Mesodermal cell (in vitro differentiated cells): Measurements from ENCODE around the gene ARMCX2. TPM values are rescaled to one million over a fixed set of nuclear protein-coding genes. Genes with fewer than 3 reads are reported as not detected.
A peak's percentile ranks its signal among the peaks of the same experiment; 100 is the strongest.

ENCODE experiments used
- H3K27ac ChIP-seq: 2 replicates; pipeline ENCODE4 v1.7.0; 2013; ENCODE audit warnings: mild to moderate bottlenecking, low read depth, low read length, moderate library complexity; ENCODE audit not compliant: severe bottlenecking
- H3K36me3 ChIP-seq: 2 replicates; pipeline ENCODE4 v1.7.1; 2013; ENCODE audit warnings: mild to moderate bottlenecking, low read length, moderate library complexity; ENCODE audit not compliant: control insufficient read depth, insufficient read depth
- H3K4me1 ChIP-seq: one replicate; pipeline ENCODE4 v1.7.1; 2013; ENCODE audit warnings: mild to moderate bottlenecking, low read length; ENCODE audit not compliant: insufficient read depth, control insufficient read depth, poor library complexity, severe bottlenecking
- H3K4me3 ChIP-seq: 2 replicates; pipeline ENCODE4 v1.7.0; 2013; ENCODE audit warnings: low read length, control low read depth, mild to moderate bottlenecking; ENCODE audit not compliant: insufficient read depth, poor library complexity, severe bottlenecking; ENCODE audit errors: extremely low read depth
- H3K9me3 ChIP-seq: 2 replicates; pipeline ENCODE4 v1.7.1; 2013; ENCODE audit warnings: mild to moderate bottlenecking, low read length, moderate library complexity; ENCODE audit not compliant: control insufficient read depth
- WGBS, 2 experiments: methylation state at CpG; one replicate each; pipeline ENCODE4 v1.1.5; 2013; ENCODE audit warnings: missing lambda C conversion rate in 2 of 2; ENCODE audit not compliant: insufficient coverage in 2 of 2; 5-methylcytosine and 5-hydroxymethylcytosine counted together
- polyA plus RNA-seq, 2 experiments: library from polyadenylated mRNA; stranded (reverse); fragments of 50-300 nt; gene quantifications; one replicate each; pipeline ENCODE4 v1.2.3, GENCODE V29; 2013

ARMCX2 gene
- polyA plus RNA-seq (2013, experiment 1 of 2), result 148 TPM
- 135 TPM for polyA plus RNA-seq (2013, experiment 2 of 2)

- Histone ChIP-seq H3K27ac (peak within 1 kb of the TSS; percentile 53), H3K4me3 (peak within 1 kb of the TSS; percentile 58), H3K9me3 (no peaks in the 10 kb centered on the region), H3K4me1 (peaks cover 7% of the 10 kb centered on the region), H3K36me3 (peaks cover 22% of the 10 kb centered on the region)
- WGBS, 2 experiments, result 0 to 7% methylated on average over 3 of the region's 22 CpGs
Measured at GRCh38 chrX:101659601-101660063, at the start of gene ARMCX2. TSS of gene ARMCX2 (minus strand) at chrX:101659850. CDS start at chrX:101657588, 2,262 bp downstream.

- H3K36me3 ChIP-seq, result no peaks in the 10 kb centered on the region
- H3K27ac ChIP-seq, result no peak overlapping the region
- H3K4me1 ChIP-seq, result no peaks in the 10 kb centered on the region
- no peak overlapping the region for H3K4me3 ChIP-seq
- H3K9me3 ChIP-seq, result no peaks in the 10 kb centered on the region
- no CpG with 5 or more reads among the region's 3 CpGs for WGBS, 2 experiments
Measured at GRCh38 chrX:101709384-101709783, 49.7 kb upstream of the ARMCX2 start.

GRCh38 chrX:101708163-101708562 lies 48.5 kb upstream of the ARMCX2 start:
- no peaks in the 10 kb centered on the region for H3K9me3 ChIP-seq
- no peaks in the 10 kb centered on the region for H3K4me1 ChIP-seq
- H3K4me3 ChIP-seq, result no peak overlapping the region
- no peaks in the 10 kb centered on the region for H3K36me3 ChIP-seq
- WGBS, 2 experiments, result 80% methylated on average over 1 of the region's 3 CpGs; no CpG with 5 or more reads in 1 of the 2 experiments
- no peak overlapping the region for H3K27ac ChIP-seq

- no CpG with 5 or more reads among the region's 4 CpGs for WGBS, 2 experiments
- no peaks in the 10 kb centered on the region for H3K4me1 ChIP-seq
Measured at GRCh38 chrX:101693476-101693875, 33.8 kb upstream of the ARMCX2 start.

GRCh38 chrX:101691835-101692234 lies 32.2 kb upstream of the ARMCX2 start:
- WGBS, 2 experiments, result 83% methylated on average over 1 of the region's 1 CpG; no CpG with 5 or more reads in 1 of the 2 experiments
- peaks cover 2% of the 10 kb centered on the region for H3K4me1 ChIP-seq
- H3K27ac ChIP-seq, result no peak overlapping the region
- no peaks in the 10 kb centered on the region for H3K36me3 ChIP-seq
- H3K9me3 ChIP-seq, result no peaks in the 10 kb centered on the region
- H3K4me3 ChIP-seq, result no peak overlapping the region

More at GRCh38 chrX:101693476-101693875, 33.8 kb upstream of the ARMCX2 start:
- Histone ChIP-seq H3K27ac (no peak overlapping the region), H3K9me3 (no peaks in the 10 kb centered on the region), H3K4me3 (no peak overlapping the region), H3K36me3 (no peaks in the 10 kb centered on the region)

- Histone ChIP-seq H3K9me3 (no peaks in the 10 kb centered on the region), H3K4me3 (no peak overlapping the region), H3K36me3 (no peaks in the 10 kb centered on the region), H3K4me1 (peaks cover 8% of the 10 kb centered on the region), H3K27ac (no peak overlapping the region)
- 33% methylated on average over 1 of the region's 2 CpGs; no CpG with 5 or more reads in 1 of the 2 experiments for WGBS, 2 experiments
Measured at GRCh38 chrX:101686574-101686973, 26.9 kb upstream of the ARMCX2 start.

GRCh38 chrX:101685923-101686322 lies 26.3 kb upstream of the ARMCX2 start:
- Histone ChIP-seq H3K4me1 (peaks cover 8% of the 10 kb centered on the region), H3K9me3 (no peaks in the 10 kb centered on the region), H3K27ac (peak overlapping the region; percentile 29), H3K36me3 (no peaks in the 10 kb centered on the region), H3K4me3 (no peak overlapping the region)

- H3K36me3 ChIP-seq, result no peaks in the 10 kb centered on the region
- H3K4me3 ChIP-seq, result no peak overlapping the region
- H3K9me3 ChIP-seq, result no peaks in the 10 kb centered on the region
- H3K4me1 ChIP-seq, result peaks cover 6% of the 10 kb centered on the region
- H3K27ac ChIP-seq, result peak overlapping the region; percentile 66
- no CpG with 5 or more reads among the region's 2 CpGs for WGBS, 2 experiments
Measured at GRCh38 chrX:101682723-101683122, 23.1 kb upstream of the ARMCX2 start.

- no CpG with 5 or more reads among the region's 1 CpG for WGBS, 2 experiments
- H3K4me1 ChIP-seq, result peaks cover 3% of the 10 kb centered on the region
Measured at GRCh38 chrX:101677028-101677427, 17.4 kb upstream of the ARMCX2 start.

GRCh38 chrX:101676571-101676970 lies 16.9 kb upstream of the ARMCX2 start:
- Histone ChIP-seq H3K4me1 (no peaks in the 10 kb centered on the region), H3K4me3 (no peak overlapping the region), H3K27ac (no peak overlapping the region), H3K36me3 (no peaks in the 10 kb centered on the region), H3K9me3 (no peaks in the 10 kb centered on the region)
- 79% methylated on average over 2 of the region's 3 CpGs; no CpG with 5 or more reads in 1 of the 2 experiments for WGBS, 2 experiments

More at GRCh38 chrX:101677028-101677427, 17.4 kb upstream of the ARMCX2 start:
- Histone ChIP-seq H3K4me3 (no peak overlapping the region), H3K27ac (no peak overlapping the region), H3K36me3 (no peaks in the 10 kb centered on the region), H3K9me3 (no peaks in the 10 kb centered on the region)

- no peak overlapping the region for H3K27ac ChIP-seq
- H3K4me1 ChIP-seq, result peaks cover 4% of the 10 kb centered on the region
- WGBS, 2 experiments, result no CpG with 5 or more reads among the region's 2 CpGs
- H3K9me3 ChIP-seq, result no peaks in the 10 kb centered on the region
- no peaks in the 10 kb centered on the region for H3K36me3 ChIP-seq
- H3K4me3 ChIP-seq, result no peak overlapping the region
Measured at GRCh38 chrX:101668143-101668542, 8.5 kb upstream of the ARMCX2 start.
